GM12865 (cell line): ENCODE results near the gene TSHZ2.

Experiments
- DNase-seq: peaks from one replicate; pipeline ENCODE4 v3.0.0; 2010; ENCODE audit warnings: low read depth
- H3K4me3 ChIP-seq: 2 replicates; pipeline ENCODE4 v1.5.1; 2011; ENCODE audit warnings: mild to moderate bottlenecking, low read depth, low read length, control low read depth
- TF ChIP-seq, protein P1 (sequence below): IDR thresholded peaks from 2 replicates; pipeline ENCODE4 v1.5.1; 2011; ENCODE audit warnings: low read length, control low read depth, low read depth, inconsistent platforms; ENCODE audit not compliant: insufficient read depth; ENCODE audit errors: missing control alignments

The TSHZ2 gene

DNA sequence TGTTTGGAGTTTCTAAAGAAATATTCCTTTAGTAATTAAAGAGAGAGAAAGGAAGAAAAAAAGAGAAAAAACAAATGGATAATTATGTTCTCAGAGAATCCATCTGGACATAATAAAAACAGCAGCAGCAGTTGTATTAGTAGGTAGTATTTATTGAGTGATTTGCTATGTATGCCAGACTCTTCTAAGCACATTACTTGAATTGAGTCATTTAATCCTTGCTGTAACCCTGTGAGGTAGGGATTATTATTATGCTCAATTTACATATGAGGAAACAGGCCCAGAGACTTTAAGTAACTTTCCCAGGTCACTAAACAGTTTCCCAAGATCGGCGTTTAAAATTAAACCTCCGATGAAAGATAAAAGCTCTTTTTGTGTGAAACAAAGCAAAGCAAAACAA is 238.8 kb downstream of the TSHZ2 start:
- no peak for DNase-seq
- H3K4me3 ChIP-seq: no peak overlapping the region
- TF ChIP-seq, protein P1, sequence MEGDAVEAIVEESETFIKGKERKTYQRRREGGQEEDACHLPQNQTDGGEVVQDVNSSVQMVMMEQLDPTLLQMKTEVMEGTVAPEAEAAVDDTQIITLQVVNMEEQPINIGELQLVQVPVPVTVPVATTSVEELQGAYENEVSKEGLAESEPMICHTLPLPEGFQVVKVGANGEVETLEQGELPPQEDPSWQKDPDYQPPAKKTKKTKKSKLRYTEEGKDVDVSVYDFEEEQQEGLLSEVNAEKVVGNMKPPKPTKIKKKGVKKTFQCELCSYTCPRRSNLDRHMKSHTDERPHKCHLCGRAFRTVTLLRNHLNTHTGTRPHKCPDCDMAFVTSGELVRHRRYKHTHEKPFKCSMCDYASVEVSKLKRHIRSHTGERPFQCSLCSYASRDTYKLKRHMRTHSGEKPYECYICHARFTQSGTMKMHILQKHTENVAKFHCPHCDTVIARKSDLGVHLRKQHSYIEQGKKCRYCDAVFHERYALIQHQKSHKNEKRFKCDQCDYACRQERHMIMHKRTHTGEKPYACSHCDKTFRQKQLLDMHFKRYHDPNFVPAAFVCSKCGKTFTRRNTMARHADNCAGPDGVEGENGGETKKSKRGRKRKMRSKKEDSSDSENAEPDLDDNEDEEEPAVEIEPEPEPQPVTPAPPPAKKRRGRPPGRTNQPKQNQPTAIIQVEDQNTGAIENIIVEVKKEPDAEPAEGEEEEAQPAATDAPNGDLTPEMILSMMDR: no peak

DNA sequence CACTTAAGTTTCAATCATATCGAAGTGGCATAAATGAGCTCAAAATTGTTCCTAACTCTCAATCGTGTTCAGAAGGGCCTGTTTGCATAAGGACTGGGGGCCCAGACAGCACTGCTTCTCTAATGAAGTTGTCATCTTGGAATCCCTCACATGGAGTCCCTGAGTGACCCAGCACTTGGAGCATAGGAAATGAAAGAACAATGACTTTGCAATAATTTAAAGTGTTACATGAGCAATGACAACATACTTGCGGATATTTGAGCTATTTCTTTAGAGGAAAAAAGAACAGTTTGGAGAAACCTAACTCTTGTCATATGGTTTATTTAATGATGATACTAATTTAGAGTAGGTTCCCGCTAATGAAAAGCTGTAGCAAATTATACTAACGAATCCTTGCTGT is 239.9 kb downstream of the TSHZ2 start:
- DNase-seq: no peak
- TF ChIP-seq, protein P1: no peak

DNA sequence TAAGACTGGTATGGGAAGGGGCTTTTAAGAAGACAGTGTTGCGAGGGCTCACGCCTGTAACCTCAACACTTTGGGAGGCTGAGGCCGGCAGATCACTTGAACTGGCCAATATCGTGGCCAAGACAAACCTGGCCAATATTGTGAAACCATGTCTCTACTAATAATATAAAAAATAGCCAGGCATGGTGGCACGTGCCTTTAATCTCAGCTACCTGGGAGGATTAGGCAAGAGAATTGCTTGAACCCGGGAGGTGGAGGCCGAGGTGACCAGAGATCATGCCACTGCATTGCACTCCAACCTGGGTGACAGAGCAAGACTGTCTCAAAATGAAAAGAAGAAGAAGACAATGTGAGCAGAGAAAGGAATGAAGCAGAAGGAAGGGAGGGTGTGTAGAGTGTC is 242.2 kb downstream of the TSHZ2 start:
- DNase-seq: no peak
- H3K4me3 ChIP-seq: no peak overlapping the region
- TF ChIP-seq, protein P1: no peak

More for the DNA sequence above, 239.9 kb downstream of the TSHZ2 start:
- no peak overlapping the region for H3K4me3 ChIP-seq

DNA sequence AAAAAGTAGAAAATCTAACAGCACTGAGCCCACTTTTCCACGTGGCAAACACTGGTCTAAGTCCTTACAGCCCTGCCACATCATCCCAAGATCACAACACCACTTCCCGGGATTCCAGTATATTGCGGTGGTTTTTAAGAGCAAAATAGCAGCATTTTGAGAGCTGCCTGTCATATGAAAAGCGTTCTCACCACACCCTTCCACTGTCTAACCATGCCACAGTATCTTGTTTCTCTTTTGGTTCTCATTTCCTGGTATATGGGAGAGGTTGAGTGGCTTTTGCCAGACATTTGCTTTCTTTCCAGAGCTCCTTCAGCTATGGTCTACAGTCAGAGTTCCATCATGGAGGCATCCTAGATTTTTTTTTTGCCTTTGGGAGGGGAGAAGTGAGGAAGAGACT is 243.0 kb downstream of the TSHZ2 start:
- TF ChIP-seq, protein P1: no peak
- DNase-seq: peak; percentile 56
- H3K4me3 ChIP-seq: no peak overlapping the region

DNA sequence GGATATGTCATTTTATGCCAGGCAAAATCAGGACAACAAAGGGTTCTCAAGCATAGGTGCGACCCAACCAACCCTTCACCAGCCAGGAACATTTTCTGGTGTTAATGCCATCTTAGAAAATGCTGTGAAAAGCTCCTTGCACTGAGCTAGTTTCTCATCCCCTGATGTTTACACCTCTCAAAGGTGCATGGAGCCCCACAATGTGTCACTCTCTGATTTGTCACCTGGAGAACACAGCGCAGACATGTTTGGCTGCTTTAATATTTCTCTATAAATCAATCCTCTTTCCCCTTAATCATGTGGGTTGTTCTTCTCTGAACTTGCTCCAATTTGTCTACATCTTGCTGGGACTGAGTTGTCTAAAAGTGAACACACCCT is 244.3 kb downstream of the TSHZ2 start:
- DNase-seq: no peak
- H3K4me3 ChIP-seq: no peak overlapping the region
- TF ChIP-seq, protein P1: no peak

- H3K4me3 ChIP-seq: no peak overlapping the region
- DNase-seq: peak; percentile 72
Measured at GRCh38 chr20:53216856-53217576, 244.9 kb downstream of the TSHZ2 start.

More at GRCh38 chr20:53216856-53217576, 244.9 kb downstream of the TSHZ2 start:
- TF ChIP-seq, protein P1: peak; percentile 88
